ENCODE data around the gene C5orf15. TPM values are rescaled to one million over a fixed set of nuclear protein-coding genes. Genes with fewer than 3 reads are reported as not detected.

C5orf15 gene
- polyA plus RNA-seq, 1 donor from 2014 or later = 72.3 TPM

GRCh38 chr5:134001938-134002731, 33.7 kb upstream of the C5orf15 start (continued):
- no peak for TF ChIP-seq EZH2 (IDR thresholded peaks at IDR 0.05; ENCODE audit: borderline replicate concordance, insufficient read depth, low read length, poor library complexity, severe bottlenecking)

DNA sequence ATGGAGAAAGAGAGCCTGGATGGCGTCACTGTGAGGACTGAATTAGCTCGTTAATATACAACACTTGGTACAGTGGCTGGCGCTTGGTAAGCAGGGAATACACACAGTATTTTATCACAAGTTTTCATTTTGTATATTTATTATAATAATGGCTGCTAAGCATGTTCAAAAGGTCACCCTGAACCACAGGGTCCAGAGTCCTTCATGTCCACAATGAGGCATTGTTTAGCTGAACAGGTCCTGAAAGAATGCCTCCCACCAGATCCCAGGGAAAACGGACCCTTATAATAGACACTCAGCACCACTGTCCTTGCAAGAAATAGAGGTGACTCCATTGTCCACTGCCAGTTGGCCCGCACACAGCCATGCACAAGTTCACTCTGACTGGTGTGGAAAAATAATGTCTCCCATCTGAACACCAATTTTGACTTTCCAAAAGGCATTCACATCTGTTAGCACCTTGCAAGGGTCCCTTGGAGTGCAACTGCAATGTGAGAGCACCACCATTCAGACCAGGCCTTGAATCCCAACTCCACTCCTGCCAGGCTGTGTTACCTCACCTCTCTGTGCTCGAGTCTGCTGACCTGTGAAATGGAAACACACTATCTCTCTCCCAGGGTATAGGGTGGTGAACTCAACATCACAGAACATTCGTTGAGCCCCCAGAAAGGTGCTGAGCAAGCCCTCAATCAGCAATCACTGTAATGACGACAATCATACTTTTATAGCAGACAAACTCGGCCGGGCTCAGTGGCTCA, 32.5 kb upstream of the C5orf15 start:
- peaks cover 66% of the 10 kb centered on the region for H3K79me2 ChIP-seq (replicated peaks; ENCODE audit: insufficient read depth, low read length)
- H4K20me1 ChIP-seq (ENCODE audit: insufficient read depth) = peaks cover 15% of the 10 kb centered on the region
- no peak overlapping the region for H3K27ac ChIP-seq (ENCODE audit: low read length)
- H3K4me2 ChIP-seq (ENCODE audit: low read length) = no peak overlapping the region
- no peaks in the 10 kb centered on the region for H3K36me3 ChIP-seq (ENCODE audit: insufficient read depth, low read length)
- no peak overlapping the region for H3K9ac ChIP-seq (ENCODE audit: low read length)
- H3F3A ChIP-seq (ENCODE audit: insufficient read depth, low read length, poor library complexity, severe bottlenecking) = peaks cover 1% of the 10 kb centered on the region
- no peak overlapping the region for H2AFZ ChIP-seq (ENCODE audit: low read depth, low read length)
- H3K27me3 ChIP-seq (ENCODE audit: insufficient read depth, low read depth, low read length) = no peaks in the 10 kb centered on the region
- no peaks in the 10 kb centered on the region for H3K9me3 ChIP-seq (ENCODE audit: low read length)
- no peak for TF ChIP-seq EP300 (conservative IDR thresholded peaks at IDR 0.05; ENCODE audit: poor library complexity, severe bottlenecking)
- TF ChIP-seq SMC3 (conservative IDR thresholded peaks at IDR 0.05; ENCODE audit: poor library complexity) = no peak
- TF ChIP-seq, protein P1, sequence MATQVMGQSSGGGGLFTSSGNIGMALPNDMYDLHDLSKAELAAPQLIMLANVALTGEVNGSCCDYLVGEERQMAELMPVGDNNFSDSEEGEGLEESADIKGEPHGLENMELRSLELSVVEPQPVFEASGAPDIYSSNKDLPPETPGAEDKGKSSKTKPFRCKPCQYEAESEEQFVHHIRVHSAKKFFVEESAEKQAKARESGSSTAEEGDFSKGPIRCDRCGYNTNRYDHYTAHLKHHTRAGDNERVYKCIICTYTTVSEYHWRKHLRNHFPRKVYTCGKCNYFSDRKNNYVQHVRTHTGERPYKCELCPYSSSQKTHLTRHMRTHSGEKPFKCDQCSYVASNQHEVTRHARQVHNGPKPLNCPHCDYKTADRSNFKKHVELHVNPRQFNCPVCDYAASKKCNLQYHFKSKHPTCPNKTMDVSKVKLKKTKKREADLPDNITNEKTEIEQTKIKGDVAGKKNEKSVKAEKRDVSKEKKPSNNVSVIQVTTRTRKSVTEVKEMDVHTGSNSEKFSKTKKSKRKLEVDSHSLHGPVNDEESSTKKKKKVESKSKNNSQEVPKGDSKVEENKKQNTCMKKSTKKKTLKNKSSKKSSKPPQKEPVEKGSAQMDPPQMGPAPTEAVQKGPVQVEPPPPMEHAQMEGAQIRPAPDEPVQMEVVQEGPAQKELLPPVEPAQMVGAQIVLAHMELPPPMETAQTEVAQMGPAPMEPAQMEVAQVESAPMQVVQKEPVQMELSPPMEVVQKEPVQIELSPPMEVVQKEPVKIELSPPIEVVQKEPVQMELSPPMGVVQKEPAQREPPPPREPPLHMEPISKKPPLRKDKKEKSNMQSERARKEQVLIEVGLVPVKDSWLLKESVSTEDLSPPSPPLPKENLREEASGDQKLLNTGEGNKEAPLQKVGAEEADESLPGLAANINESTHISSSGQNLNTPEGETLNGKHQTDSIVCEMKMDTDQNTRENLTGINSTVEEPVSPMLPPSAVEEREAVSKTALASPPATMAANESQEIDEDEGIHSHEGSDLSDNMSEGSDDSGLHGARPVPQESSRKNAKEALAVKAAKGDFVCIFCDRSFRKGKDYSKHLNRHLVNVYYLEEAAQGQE (IDR thresholded peaks at IDR 0.05; ENCODE audit: borderline replicate concordance) = no peak
- TF ChIP-seq POLR2AphosphoS5 (IDR thresholded peaks at IDR 0.05) = no peak
- no peak for TF ChIP-seq MXI1 (conservative IDR thresholded peaks at IDR 0.05; ENCODE audit: poor library complexity, severe bottlenecking)
- TF ChIP-seq CTCF (IDR thresholded peaks at IDR 0.05; ENCODE audit: poor library complexity, severe bottlenecking) = no peak
- H3K9me2 ChIP-seq (ENCODE audit: insufficient read depth, low read length) = no peaks in the 10 kb centered on the region
- no peak overlapping the region for H3K4me3 ChIP-seq (ENCODE audit: low read length)

DNA sequence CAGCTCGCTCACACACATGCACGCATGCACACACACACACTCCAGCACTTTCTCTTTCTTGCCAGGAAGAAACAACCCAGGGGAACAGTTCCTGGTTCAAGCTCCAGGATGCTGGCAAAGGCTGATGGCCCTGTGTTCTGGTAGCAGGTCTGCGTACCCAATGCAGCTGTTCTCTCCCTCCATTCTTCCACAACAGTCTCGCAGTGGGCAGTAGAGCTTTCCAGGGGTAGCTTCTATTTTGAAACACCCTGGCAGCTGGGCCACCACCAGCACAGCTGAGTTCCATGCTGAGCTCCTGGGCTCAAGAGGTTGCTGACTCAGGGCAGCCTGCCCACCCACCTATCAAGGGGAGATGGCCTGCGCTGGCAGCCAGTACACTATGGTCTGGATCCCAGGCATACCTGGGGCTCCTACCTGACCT, 31.7 kb upstream of the C5orf15 start:
- TF ChIP-seq EP300 (conservative IDR thresholded peaks at IDR 0.05; ENCODE audit: poor library complexity, severe bottlenecking) = no peak
- TF ChIP-seq TAF1 (IDR thresholded peaks at IDR 0.05; ENCODE audit: low read depth) = no peak
- TF ChIP-seq, protein P1 (IDR thresholded peaks at IDR 0.05; ENCODE audit: borderline replicate concordance) = no peak
- no peak for TF ChIP-seq EZH2 (IDR thresholded peaks at IDR 0.05; ENCODE audit: borderline replicate concordance, insufficient read depth, low read length, poor library complexity, severe bottlenecking)
- no peak for TF ChIP-seq POLR2AphosphoS5 (IDR thresholded peaks at IDR 0.05)
- TF ChIP-seq MXI1 (conservative IDR thresholded peaks at IDR 0.05; ENCODE audit: poor library complexity, severe bottlenecking) = no peak
- TF ChIP-seq RAD21 (conservative IDR thresholded peaks at IDR 0.05) = no peak
- TF ChIP-seq SMC3 (conservative IDR thresholded peaks at IDR 0.05; ENCODE audit: poor library complexity) = no peak
- no peak for TF ChIP-seq CTCF (IDR thresholded peaks at IDR 0.05; ENCODE audit: poor library complexity, severe bottlenecking)
- no peaks in the 10 kb centered on the region for H3K36me3 ChIP-seq (ENCODE audit: insufficient read depth, low read length)
- H2AFZ ChIP-seq (ENCODE audit: low read depth, low read length) = no peak overlapping the region
- no peaks in the 10 kb centered on the region for H3F3A ChIP-seq (ENCODE audit: insufficient read depth, low read length, poor library complexity, severe bottlenecking)
- no peak overlapping the region for H3K9ac ChIP-seq (ENCODE audit: low read length)
- H3K4me3 ChIP-seq (ENCODE audit: low read length) = no peak overlapping the region
- H3K4me2 ChIP-seq (ENCODE audit: low read length) = no peak overlapping the region
- no peaks in the 10 kb centered on the region for H3K9me2 ChIP-seq (ENCODE audit: insufficient read depth, low read length)
- peaks cover 73% of the 10 kb centered on the region for H3K79me2 ChIP-seq (replicated peaks; ENCODE audit: insufficient read depth, low read length)
- H3K27ac ChIP-seq (ENCODE audit: low read length) = no peak overlapping the region
- peaks cover 15% of the 10 kb centered on the region for H4K20me1 ChIP-seq (ENCODE audit: insufficient read depth)
- H3K27me3 ChIP-seq (ENCODE audit: insufficient read depth, low read depth, low read length) = no peaks in the 10 kb centered on the region
- no peaks in the 10 kb centered on the region for H3K9me3 ChIP-seq (ENCODE audit: low read length)
